ENCODE data around the gene NHS.
"Not testable (repeated sequence)": the region's sequence is repeated elsewhere in the genome, so short reads cannot be mapped to it uniquely, and the experiment has no call there.

NHS gene

DNA sequence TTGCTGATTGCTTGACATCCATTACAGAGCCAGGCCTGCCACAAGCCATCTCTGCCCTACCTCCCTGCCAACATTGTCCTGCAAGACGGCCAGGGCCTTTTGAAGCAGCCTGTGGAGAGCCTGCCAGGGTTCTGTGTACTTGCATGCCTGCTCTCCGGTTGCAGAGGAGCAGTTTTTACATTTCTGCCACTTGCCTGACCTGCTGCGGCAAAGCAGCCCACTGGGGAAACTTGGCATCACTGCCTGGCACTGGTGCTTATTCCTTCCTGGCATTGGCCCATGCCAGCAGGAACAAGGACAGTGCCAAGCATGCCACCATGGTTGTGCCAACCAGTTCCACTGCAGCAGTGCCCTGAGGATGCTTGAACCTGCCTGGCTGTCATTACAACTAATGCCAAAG lies 167.1 kb downstream of the NHS start:
- no peak for DNase-seq (ENCODE audit: extremely low read depth in 1 of 2, low read depth in 1 of 2)

DNA sequence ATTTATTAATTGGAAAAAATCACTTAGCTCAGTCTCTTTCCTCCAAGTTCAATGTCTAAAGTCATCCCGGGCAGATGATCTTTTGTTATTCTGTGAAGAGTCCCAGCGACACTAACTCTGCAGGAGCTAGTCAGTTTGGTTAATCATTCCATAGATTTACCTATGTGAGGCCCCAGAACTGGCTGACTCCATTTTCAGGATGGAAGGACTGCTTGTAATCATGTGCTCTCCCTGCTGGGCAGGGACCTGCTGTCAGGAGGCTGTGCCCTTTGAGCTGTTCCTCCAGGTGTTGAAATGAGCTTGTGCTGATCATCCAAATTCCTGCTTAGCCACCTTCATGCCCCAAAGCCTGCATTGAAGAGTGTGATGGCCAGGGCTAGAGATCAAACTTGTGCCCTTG lies 169.8 kb downstream of the NHS start:
- DNase-seq (ENCODE audit: extremely low read depth in 1 of 2, low read depth in 1 of 2): no peak

DNA sequence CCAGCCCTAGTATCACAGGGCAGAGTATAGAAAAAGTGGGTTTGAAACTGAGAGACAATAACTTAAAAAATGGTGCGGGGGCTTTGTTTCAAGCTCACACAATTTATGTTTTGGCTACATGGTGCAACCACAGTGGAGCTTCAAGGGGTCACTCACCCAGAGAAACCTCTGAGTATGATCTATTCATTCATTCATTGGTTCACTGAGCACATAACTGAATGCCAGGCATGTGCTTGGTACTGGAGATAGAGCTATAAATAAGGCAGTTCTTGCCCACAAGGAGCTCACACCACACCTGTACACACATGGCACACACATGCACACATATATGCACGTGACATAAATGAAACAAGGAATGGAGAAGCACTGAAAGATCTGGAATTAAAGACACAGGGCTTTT lies 171.4 kb downstream of the NHS start:
- no peak for DNase-seq (ENCODE audit: extremely low read depth in 1 of 2, low read depth in 1 of 2)

DNA sequence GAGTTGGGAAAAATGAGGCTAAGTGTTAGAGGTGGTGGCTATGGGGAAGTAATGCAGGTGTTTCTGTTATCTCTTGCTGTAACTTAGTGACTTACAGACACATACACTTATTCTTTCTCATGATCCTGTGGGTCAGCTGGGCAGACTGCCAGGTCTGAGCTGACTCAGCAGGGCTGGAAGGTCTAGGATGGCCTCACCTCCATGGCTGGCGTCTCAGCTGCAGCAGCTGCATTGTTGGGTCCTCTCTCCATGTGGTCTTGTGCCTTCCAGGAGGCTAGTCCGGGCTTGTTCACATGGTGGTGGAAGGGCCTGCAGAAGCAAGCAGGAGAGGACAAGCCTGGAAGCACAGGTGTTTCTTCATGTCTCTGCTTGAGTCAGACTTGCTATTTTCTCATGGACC lies 172.7 kb downstream of the NHS start:
- DNase-seq (ENCODE audit: extremely low read depth in 1 of 2, low read depth in 1 of 2): no peak

- DNase-seq (ENCODE audit: extremely low read depth in 1 of 2, low read depth in 1 of 2): no peak
Observed at GRCh38 chrX:17549107-17549651, 174.2 kb downstream of the NHS start.

- DNase-seq (ENCODE audit: extremely low read depth in 1 of 2, low read depth in 1 of 2): no peak
Observed at GRCh38 chrX:17550011-17550410, 175.0 kb downstream of the NHS start.

GRCh38 chrX:17552044-17552650 lies 177.1 kb downstream of the NHS start:
- DNase-seq (ENCODE audit: extremely low read depth in 1 of 2, low read depth in 1 of 2): no peak

DNA sequence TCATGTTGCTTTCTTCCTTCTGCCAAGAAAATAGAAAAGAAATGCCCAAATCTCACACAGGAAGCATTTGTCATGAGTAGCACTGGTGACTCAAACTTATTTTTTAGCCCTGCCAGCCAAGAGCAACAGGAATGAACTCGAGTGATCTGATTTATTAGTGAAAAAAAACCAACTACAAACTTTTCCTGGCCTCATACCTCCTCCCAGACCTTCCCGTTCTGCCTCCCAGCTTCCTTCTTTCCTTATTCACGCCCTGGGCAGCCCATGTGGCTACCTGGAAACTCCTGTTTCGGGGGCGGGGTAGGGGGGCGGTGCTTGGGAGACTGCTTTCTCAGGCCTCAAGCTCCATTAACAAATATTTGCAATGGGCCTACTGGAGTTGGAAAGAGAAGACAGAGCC lies 178.5 kb downstream of the NHS start:
- no peak for DNase-seq (ENCODE audit: extremely low read depth in 1 of 2, low read depth in 1 of 2)

GRCh38 chrX:17553961-17554482 lies 179.0 kb downstream of the NHS start:
- DNase-seq (ENCODE audit: extremely low read depth in 1 of 2, low read depth in 1 of 2): no peak

DNA sequence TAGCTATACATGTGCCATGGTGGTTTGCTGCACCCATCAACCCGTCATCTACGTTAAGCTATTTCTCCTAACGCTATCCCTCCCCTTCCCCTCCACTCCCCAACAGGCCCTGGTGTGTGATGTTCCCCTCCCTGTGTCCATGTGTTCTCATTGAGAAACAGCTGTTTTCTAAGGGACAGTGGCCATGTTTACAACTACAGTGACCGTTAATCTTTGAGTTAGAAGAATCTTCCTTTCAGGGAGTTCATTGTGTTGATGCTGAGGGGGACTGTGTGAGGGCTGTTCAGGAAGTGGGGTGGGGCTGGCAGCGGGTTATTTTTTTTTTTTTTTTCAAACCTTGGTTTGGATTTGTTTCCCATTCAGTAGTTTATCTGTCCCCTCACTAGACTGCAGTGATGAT lies 179.9 kb downstream of the NHS start:
- no peak for DNase-seq (ENCODE audit: extremely low read depth in 1 of 2, low read depth in 1 of 2)

DNA sequence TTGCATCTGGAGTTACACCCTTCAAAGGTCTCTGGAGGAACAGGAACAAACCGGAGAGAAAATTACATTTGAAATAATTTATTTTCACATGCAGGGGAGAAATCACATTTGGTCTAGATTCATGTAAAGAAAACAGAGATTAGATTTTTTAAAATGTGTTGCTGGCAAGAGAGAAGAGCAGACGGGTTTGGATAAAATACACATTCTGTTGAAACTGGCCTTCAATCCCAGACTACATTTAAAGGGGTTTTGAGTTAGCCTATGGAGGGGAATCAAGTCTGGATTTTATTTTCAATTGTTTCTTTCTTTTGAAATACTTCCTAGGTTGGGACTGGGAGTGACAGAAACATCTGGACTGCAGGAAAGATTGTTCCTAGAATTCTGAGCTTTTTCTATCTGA lies 180.8 kb downstream of the NHS start:
- DNase-seq (ENCODE audit: extremely low read depth in 1 of 2, low read depth in 1 of 2): no peak

DNA sequence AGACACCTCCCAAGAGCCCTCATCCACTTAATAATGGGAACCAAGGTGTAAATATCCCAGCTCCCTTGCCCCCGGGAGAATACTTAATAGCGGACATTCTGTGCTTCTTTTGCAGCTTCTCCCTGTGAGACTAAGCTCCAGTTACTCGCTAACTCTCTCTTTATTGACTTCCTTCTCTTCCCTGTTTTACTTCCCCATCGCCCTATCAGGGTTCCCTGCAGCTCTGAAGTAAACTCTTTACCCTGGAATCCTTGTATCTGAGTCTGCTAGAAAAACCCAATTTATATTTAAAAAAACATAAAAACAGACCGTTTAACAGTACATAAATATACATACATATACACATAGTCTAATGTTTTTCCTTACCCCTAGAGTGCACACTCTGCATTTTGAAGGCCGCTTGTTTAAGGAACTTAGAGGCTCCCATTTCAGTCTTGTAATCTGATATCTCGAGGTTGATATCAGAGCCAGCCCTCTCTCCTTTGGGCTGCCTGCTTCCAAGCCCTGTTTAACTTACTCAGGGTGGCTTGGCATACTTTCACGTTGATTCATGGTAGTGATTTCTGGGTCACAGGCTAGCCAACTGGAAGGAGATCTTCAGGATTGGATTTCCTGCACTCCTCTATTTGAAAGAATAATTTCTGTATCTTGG lies 184.9 kb downstream of the NHS start:
- DNase-seq (ENCODE audit: extremely low read depth in 1 of 2, low read depth in 1 of 2): no peak

GRCh38 chrX:17560385-17560784 lies 185.4 kb downstream of the NHS start:
- DNase-seq (ENCODE audit: extremely low read depth in 1 of 2, low read depth in 1 of 2): no peak

DNA sequence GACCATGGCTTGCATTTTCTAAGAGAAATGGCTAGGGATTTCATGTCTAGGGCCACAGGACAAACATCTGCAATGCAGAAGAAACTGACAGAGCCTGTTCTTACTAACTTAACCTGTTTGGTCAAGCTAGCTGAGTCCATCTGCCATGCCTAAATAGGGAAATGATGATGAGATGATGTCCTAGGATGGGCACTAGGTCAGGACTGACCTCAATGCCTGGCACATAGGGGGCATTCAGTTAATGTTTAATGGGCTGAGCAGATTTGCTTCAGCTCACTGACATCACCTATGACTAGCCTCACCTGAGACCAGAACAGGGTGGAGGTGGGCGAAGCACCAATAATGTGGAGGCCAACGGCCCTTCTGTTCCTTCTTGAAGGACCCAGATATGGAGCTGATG lies 188.1 kb downstream of the NHS start:
- no peak for DNase-seq (ENCODE audit: extremely low read depth in 1 of 2, low read depth in 1 of 2)

DNA sequence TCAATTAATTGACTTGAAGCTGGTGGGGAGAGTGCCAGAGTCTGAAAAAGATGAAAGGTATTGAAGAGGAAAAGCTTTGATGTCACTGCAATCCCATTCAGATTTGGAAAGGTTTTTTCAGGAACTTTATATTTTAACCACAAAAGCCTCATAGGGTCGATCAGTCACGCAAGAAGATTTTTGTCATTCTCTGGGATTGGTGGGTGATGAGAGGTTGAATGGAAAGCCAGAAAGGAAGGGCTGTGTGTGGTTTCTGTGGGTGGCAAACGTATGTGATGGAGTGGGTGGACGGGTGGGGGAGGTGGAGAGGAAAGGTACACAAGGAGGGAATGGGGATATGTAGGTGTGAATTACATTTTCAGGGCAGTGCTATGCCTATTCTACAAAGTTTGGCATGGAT lies 188.5 kb downstream of the NHS start:
- no peak for DNase-seq (ENCODE audit: extremely low read depth in 1 of 2, low read depth in 1 of 2)

- no peak for DNase-seq (ENCODE audit: extremely low read depth in 1 of 2, low read depth in 1 of 2)
Observed at GRCh38 chrX:17564689-17565409, 189.8 kb downstream of the NHS start.

DNA sequence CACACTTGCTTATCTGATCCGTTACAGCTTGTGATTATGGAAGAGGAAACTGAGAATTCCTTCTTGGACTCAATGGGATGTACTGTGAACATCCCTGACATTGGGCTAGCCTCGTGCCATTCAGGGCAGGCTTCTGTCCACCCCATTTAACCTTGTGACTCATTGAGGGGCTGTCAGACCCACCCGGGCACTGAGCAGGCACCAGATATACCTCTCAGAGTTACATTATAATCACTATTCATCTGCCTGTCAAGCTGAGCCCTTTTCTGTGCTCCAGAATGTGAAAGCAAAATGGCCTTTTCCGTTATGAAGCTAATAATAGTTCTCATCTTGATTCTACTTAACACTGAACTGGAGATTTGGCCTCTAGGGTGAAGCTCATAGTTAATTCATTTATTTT lies 191.7 kb downstream of the NHS start:
- no peak for DNase-seq (ENCODE audit: extremely low read depth in 1 of 2, low read depth in 1 of 2)

DNA sequence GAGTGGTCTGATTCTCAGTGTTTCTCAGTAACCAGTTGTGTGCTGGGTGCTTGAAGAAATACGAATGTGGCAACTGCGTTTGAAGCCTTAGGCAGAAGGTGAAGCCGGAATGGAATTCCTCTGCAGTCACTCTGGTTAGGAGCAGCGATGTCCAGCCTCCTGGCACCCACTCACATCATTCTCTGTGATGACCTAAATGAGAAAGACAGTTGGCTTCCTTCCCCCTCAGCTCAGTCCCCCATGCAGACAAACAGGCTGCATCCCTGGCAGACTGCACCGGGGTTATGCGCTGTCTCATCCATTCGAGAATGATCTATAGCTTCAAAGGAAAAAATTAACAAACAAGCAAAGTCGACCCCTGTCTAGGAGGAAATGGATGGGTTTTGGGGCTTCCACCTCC lies 192.2 kb downstream of the NHS start:
- no peak for DNase-seq (ENCODE audit: extremely low read depth in 1 of 2, low read depth in 1 of 2)

DNA sequence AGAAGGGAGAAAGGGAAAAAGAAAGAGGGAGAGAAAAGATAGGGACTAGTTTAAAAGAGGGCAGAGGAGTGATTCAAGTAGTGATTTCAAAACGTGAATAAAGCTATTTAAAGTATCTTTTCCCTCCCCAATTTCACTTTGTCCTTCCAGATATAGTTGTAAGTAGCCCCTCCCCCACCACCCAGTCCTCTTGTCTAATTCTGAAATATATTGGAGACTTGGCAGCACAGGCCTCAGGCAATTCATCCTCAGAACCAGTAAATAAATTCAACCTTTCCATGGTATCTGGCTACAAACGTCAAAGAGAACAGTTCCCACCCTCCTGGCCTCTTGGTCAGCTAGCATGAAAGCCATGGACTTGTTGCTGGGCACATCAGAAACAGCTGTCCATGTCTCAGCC lies 192.8 kb downstream of the NHS start:
- no peak for DNase-seq (ENCODE audit: extremely low read depth in 1 of 2, low read depth in 1 of 2)

DNA sequence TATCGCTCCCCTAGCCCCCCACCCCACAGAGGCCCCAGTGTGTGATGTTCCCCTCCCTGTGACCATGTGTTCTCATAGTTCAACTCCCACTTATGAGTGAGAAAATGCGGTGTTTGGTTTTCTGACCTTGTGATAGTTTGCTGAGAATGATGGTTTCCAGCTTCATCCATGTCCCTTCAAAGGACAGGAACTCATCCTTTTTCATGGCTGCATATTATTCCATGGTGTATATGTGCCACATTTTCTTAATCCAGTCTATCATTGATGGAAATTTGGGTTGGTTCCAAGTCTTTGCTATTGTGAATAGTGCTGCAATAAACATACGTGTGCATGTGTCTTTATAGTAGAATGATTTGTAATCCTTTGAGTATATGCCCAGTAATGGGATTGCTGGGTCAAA lies 193.8 kb downstream of the NHS start:
- not testable (repeated sequence) for DNase-seq (ENCODE audit: extremely low read depth in 1 of 2, low read depth in 1 of 2)

DNA sequence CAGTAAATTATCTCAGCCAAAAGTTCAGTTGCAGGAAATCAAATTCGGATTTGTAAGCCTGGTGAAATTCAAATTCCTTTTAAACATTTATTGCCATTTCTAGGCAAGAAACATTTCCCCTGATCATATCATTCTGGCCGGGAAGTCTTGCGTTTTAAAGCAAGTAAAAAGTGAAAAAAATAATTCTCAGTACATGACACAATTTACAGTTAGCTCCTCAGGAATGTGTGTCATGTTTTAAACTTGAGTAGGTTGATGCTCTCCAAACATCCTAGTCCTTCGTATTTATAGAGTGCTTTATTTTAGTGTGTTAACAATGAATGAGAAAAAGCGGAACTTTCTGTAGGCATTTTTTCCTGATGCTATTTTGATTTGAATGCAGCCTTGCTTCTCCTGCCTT lies 204.0 kb downstream of the NHS start:
- no peak for DNase-seq (ENCODE audit: extremely low read depth in 1 of 2, low read depth in 1 of 2)
